Adrenal gland (tissue), 5 donors: ENCODE measurements around the gene NAP1L2.

Experiments
- POLR2A ChIP-seq, 2 donors: fragments of 450-650 bp; IDR thresholded peaks; one replicate each; pipeline ENCODE4 v1.6.1; 2017; ENCODE audit warnings: antibody characterized with exemption in 2 of 2, mild to moderate bottlenecking in 2 of 2, moderate library complexity in 1 of 2
- TF ChIP-seq, protein P1 (sequence below), 6 experiments: fragments of 450-650 bp in 4 of 6; fragments of 200-600 bp in 2 of 6; sonication (generic) in 1 of 6; IDR thresholded peaks; 1 replicate in 5 of 6; 2 replicates in 1 of 6; pipeline versions ENCODE4 v1.5.1 to v1.8.0; 2016 to 2021; ENCODE audit warnings: antibody characterized with exemption in 6 of 6, mild to moderate bottlenecking in 2 of 6, moderate library complexity in 1 of 6
- donor health status: DM: no; HTN: no; CAD: no.

DNA sequence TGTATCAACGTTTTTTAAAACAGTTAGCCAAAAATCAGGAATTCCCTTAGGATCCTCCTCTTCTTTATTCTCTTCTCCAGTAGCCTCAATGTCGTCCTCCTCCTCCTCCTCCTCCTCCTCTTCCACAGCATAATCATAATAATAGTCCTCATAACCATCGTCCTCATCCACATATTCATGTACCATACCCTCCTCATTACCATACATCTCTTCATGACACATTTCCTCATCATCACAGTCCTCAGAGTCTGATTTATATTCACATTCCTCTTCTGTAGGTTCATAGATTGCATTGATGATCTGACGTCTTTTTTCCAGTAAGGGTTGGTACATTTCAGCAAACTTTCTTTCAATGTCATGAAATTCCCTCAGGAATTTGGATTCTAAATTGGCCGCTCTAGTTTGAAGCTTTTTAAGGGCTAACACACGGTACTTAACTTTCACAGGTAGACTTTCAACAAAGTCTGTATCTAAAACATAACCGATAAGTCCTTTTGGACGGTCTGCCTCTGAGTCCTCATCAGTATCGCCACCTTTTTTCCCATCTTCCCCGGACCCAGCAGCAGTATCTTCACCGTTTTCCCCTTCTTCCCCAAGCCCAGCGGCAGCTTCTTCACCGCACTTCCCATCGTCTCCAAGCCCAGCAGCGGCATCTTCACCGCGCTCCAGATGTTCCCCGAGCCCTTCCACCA, 771 bp downstream of the NAP1L2 start:
- TF ChIP-seq, protein P1, sequence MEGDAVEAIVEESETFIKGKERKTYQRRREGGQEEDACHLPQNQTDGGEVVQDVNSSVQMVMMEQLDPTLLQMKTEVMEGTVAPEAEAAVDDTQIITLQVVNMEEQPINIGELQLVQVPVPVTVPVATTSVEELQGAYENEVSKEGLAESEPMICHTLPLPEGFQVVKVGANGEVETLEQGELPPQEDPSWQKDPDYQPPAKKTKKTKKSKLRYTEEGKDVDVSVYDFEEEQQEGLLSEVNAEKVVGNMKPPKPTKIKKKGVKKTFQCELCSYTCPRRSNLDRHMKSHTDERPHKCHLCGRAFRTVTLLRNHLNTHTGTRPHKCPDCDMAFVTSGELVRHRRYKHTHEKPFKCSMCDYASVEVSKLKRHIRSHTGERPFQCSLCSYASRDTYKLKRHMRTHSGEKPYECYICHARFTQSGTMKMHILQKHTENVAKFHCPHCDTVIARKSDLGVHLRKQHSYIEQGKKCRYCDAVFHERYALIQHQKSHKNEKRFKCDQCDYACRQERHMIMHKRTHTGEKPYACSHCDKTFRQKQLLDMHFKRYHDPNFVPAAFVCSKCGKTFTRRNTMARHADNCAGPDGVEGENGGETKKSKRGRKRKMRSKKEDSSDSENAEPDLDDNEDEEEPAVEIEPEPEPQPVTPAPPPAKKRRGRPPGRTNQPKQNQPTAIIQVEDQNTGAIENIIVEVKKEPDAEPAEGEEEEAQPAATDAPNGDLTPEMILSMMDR (IDR thresholded peaks at IDR 0.05), result no peak
- no peak for TF ChIP-seq POLR2A (IDR thresholded peaks at IDR 0.05)
